Peyer's patch (tissue), 4 donors: ENCODE data around the gene RHBDL1. TPM values are rescaled to one million over a fixed set of nuclear protein-coding genes. Genes with fewer than 3 reads are reported as not detected.

Experiments used
- DNase-seq, 3 donors: peaks; one replicate each; pipeline ENCODE4 v3.0.0-alpha.2; 2017 to 2019
- H3K27ac ChIP-seq, 4 donors: fragments of 200-600 bp; sonication (generic); one replicate each; pipeline ENCODE4 v1.5.1; 2016 to 2019
- H3K27me3 ChIP-seq, 2 donors: fragments of 200-600 bp; sonication (generic); one replicate each; pipeline ENCODE4 v1.5.1; 2019
- H3K36me3 ChIP-seq, 3 donors: fragments of 200-600 bp; sonication (generic); one replicate each; pipeline ENCODE4 v1.5.1; 2016 to 2019
- H3K4me1 ChIP-seq, 4 donors: fragments of 200-600 bp; sonication (generic); one replicate each; pipeline ENCODE4 v1.5.1; 2016 to 2019
- H3K4me3 ChIP-seq, 4 donors: fragments of 200-600 bp; sonication (generic); 1 replicate in 3 of 4; 2 replicates in 1 of 4; pipeline ENCODE4 v1.5.1; 2016 to 2019; ENCODE audit warnings: mild to moderate bottlenecking in 1 of 4
- H3K9me3 ChIP-seq, 4 donors: fragments of 200-600 bp; sonication (generic); one replicate each; pipeline ENCODE4 v1.5.1; 2016 to 2019; ENCODE audit warnings: mild to moderate bottlenecking in 1 of 4
- CTCF ChIP-seq, 6 experiments: fragments of 450-650 bp in 4 of 6; fragments of 200-600 bp in 2 of 6; sonication (generic) in 1 of 6; IDR thresholded peaks; one replicate each; pipeline ENCODE4 v1.5.1; 2017 to 2019; ENCODE audit warnings: antibody characterized with exemption in 6 of 6, mild to moderate bottlenecking in 3 of 6, moderate library complexity in 1 of 6
- POLR2A ChIP-seq, 2 donors: fragments of 450-650 bp; IDR thresholded peaks; one replicate each; pipeline ENCODE4 v1.5.1; 2017; ENCODE audit warnings: antibody characterized with exemption in 2 of 2, mild to moderate bottlenecking in 2 of 2, moderate library complexity in 2 of 2
- total RNA-seq, 4 donors: library from RNA; depleted of rRNA; stranded (reverse); fragments of >200 nt; gene quantifications; one replicate each; pipeline ENCODE4 v1.1.0, GENCODE V29; 2016

Gene RHBDL1
- total RNA-seq, 4 donors from 2014 or later = 4.1 to 13.6 (median 9.9) TPM

GRCh38 chr16:635573-636205 lies 39.8 kb upstream of the RHBDL1 start:
- Histone ChIP-seq H3K27me3 (no peaks in the 10 kb centered on the region), H3K9me3 (no peaks in the 10 kb centered on the region), H3K36me3 (peaks cover 0 to 13% (median 0%) of the 10 kb centered on the region in 3 donors), H3K4me1 (peaks cover 0 to 25% (median 15%) of the 10 kb centered on the region in 4 donors), H3K27ac (peak overlapping the region; percentile 87 to 98 (median 92)), H3K4me3 (peak overlapping the region; percentile 60 to 96 (median 88))
- no peak for DNase-seq
- no peak for TF ChIP-seq POLR2A (IDR thresholded peaks at IDR 0.05)
- TF ChIP-seq CTCF (IDR thresholded peaks at IDR 0.05) = no peak

GRCh38 chr16:636206-637080 lies 39.0 kb upstream of the RHBDL1 start, which contains the start of gene METTL26:
METTL26 (minus strand) TSS chr16:636305; CDS start chr16:636290, 15 bp downstream.
- Histone ChIP-seq H3K9me3 (no peaks in the 10 kb centered on the region), H3K4me1 (peaks cover 0 to 21% (median 12%) of the 10 kb centered on the region in 4 donors), H3K36me3 (peaks cover 0 to 13% (median 0%) of the 10 kb centered on the region in 3 donors), H3K27me3 (no peaks in the 10 kb centered on the region), H3K4me3 (peak within 1 kb of the TSS; percentile 60 to 96 (median 88)), H3K27ac (peak within 1 kb of the TSS; percentile 87 to 98 (median 92))
- DNase-seq = peak; percentile 96 to 98 (median 97)
- TF ChIP-seq POLR2A (IDR thresholded peaks at IDR 0.05) (peak; percentile 55 to 61), CTCF (IDR thresholded peaks at IDR 0.05) (peak in 3 of 6 experiments; percentile 23 to 49 (median 39))

- Histone ChIP-seq H3K27me3 (no peaks in the 10 kb centered on the region), H3K9me3 (no peaks in the 10 kb centered on the region), H3K36me3 (peaks cover 0 to 13% (median 0%) of the 10 kb centered on the region in 3 donors), H3K4me3 (peak overlapping the region; percentile 60 to 96 (median 88)), H3K4me1 (peaks cover 0 to 22% (median 12%) of the 10 kb centered on the region in 4 donors), H3K27ac (peak overlapping the region; percentile 87 to 98 (median 92))
- DNase-seq = peak in 2 of 3 donors; percentile 92 to 95
- no peak for TF ChIP-seq POLR2A (IDR thresholded peaks at IDR 0.05)
- no peak for TF ChIP-seq CTCF (IDR thresholded peaks at IDR 0.05)
These were observed 38.1 kb upstream of the RHBDL1 start for GRCh38 chr16:637081-638018.

- TF ChIP-seq CTCF (IDR thresholded peaks at IDR 0.05) (no peak), POLR2A (IDR thresholded peaks at IDR 0.05) (no peak)
- Histone ChIP-seq H3K9me3 (no peaks in the 10 kb centered on the region), H3K36me3 (peaks cover 0 to 13% (median 0%) of the 10 kb centered on the region in 3 donors), H3K4me3 (no peak overlapping the region), H3K27me3 (no peaks in the 10 kb centered on the region), H3K27ac (no peak overlapping the region), H3K4me1 (peaks cover 0 to 22% (median 14%) of the 10 kb centered on the region in 4 donors)
- no peak for DNase-seq
These were observed 37.4 kb upstream of the RHBDL1 start for GRCh38 chr16:638034-638543.
